Mesodermal cell (in vitro differentiated cells): ENCODE measurements around the gene CLBA1. TPM values are rescaled to one million over a fixed set of nuclear protein-coding genes. Genes with fewer than 3 reads are reported as not detected.

Experiments used
- H3K27ac ChIP-seq: 2 replicates; pipeline ENCODE4 v1.7.0; 2013; ENCODE audit warnings: mild to moderate bottlenecking, low read depth, low read length, moderate library complexity; ENCODE audit not compliant: severe bottlenecking
- H3K36me3 ChIP-seq: 2 replicates; pipeline ENCODE4 v1.7.1; 2013; ENCODE audit warnings: mild to moderate bottlenecking, low read length, moderate library complexity; ENCODE audit not compliant: control insufficient read depth, insufficient read depth
- H3K4me1 ChIP-seq: one replicate; pipeline ENCODE4 v1.7.1; 2013; ENCODE audit warnings: mild to moderate bottlenecking, low read length; ENCODE audit not compliant: insufficient read depth, control insufficient read depth, poor library complexity, severe bottlenecking
- H3K4me3 ChIP-seq: 2 replicates; pipeline ENCODE4 v1.7.0; 2013; ENCODE audit warnings: low read length, control low read depth, mild to moderate bottlenecking; ENCODE audit not compliant: insufficient read depth, poor library complexity, severe bottlenecking; ENCODE audit errors: extremely low read depth
- H3K9me3 ChIP-seq: 2 replicates; pipeline ENCODE4 v1.7.1; 2013; ENCODE audit warnings: mild to moderate bottlenecking, low read length, moderate library complexity; ENCODE audit not compliant: control insufficient read depth
- whole genome bisulfite sequencing, 2 experiments: methylation state at CpG; one replicate each; pipeline ENCODE4 v1.1.5; 2013; ENCODE audit warnings: missing lambda C conversion rate in 2 of 2; ENCODE audit not compliant: insufficient coverage in 2 of 2; 5-methylcytosine and 5-hydroxymethylcytosine counted together
- polyA plus RNA-seq, 2 experiments: library from polyadenylated mRNA; stranded (reverse); fragments of 50-300 nt; gene quantifications; one replicate each; pipeline ENCODE4 v1.2.3, GENCODE V29; 2013

The CLBA1 gene
- 7.3 TPM for polyA plus RNA-seq (2013, experiment 1 of 2)
- polyA plus RNA-seq (2013, experiment 2 of 2): 6.4 TPM

- Histone ChIP-seq H3K4me1 (peaks cover 5% of the 10 kb centered on the region), H3K27ac (peak within 1 kb of the TSS; percentile 16), H3K4me3 (peak within 1 kb of the TSS; percentile 68), H3K9me3 (no peaks in the 10 kb centered on the region), H3K36me3 (no peaks in the 10 kb centered on the region)
- 5 to 6% methylated on average over 68 to 77 of the region's 77 CpGs for WGBS, 2 experiments
These were observed at the start of gene CLBA1 for GRCh38 chr14:104985675-104986486. TSS of gene CLBA1 (plus strand) at chr14:104985788. CDS start at chr14:104986432, 644 bp downstream.

DNA sequence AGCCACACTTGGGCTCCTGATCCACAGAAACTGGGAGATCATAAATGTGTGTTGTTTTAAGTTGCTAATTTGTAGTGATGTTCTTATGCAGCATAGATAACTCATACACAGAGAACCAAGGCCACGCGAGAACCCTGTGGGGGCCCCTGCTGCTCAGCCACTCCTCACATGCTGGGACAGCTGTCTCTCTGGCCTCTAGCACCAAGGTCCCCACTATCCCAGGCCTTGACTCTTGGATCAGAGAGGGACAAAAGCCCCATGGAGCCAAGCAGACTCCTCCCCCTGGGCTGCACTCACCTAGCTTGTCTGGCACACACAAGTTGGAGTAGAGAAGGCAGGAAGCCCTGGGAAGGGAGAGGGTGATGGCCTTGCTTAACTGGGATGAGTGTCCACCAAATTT lies 49.6 kb upstream of the CLBA1 start:
- Histone ChIP-seq H3K9me3 (no peaks in the 10 kb centered on the region), H3K4me1 (peaks cover 3% of the 10 kb centered on the region), H3K4me3 (no peak overlapping the region), H3K36me3 (peaks cover 2% of the 10 kb centered on the region), H3K27ac (no peak overlapping the region)
- 100% methylated on average over 2 of the region's 2 CpGs; no CpG with 5 or more reads in 1 of the 2 experiments for WGBS, 2 experiments

GRCh38 chr14:104936361-104937155 lies 49.0 kb upstream of the CLBA1 start:
- H3K4me3 ChIP-seq: no peak overlapping the region
- H3K36me3 ChIP-seq: peaks cover 3% of the 10 kb centered on the region
- WGBS, 2 experiments: 88 to 95% methylated on average over 4 to 7 of the region's 10 CpGs
- H3K9me3 ChIP-seq: no peaks in the 10 kb centered on the region
- no peak overlapping the region for H3K27ac ChIP-seq
- peaks cover 3% of the 10 kb centered on the region for H3K4me1 ChIP-seq

DNA sequence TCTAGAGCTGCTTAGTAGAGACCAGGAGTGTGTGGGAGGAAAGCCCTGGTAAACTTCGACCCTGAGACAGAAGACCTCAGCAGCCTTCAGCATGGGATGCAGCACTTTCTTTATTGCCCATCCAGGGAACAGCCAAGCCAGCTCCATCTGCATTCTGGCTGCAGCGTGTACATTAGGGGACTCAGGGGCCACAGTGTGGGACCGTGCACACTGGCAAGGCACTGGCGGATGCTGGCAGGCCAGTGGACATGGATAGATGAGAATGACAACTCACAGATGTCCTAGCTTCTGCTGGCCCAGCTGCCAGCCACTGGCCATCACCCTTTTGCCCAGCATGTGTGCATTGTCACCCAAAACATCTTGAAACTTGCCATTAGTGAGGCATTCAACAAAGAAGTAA lies 48.4 kb upstream of the CLBA1 start:
- no peak overlapping the region for H3K27ac ChIP-seq
- 93 to 100% methylated on average over 3 to 4 of the region's 4 CpGs for WGBS, 2 experiments
- no peak overlapping the region for H3K4me3 ChIP-seq
- peaks cover 3% of the 10 kb centered on the region for H3K4me1 ChIP-seq
- H3K9me3 ChIP-seq: no peaks in the 10 kb centered on the region
- H3K36me3 ChIP-seq: peaks cover 6% of the 10 kb centered on the region

- Histone ChIP-seq H3K36me3 (peaks cover 6% of the 10 kb centered on the region), H3K27ac (no peak overlapping the region)
- WGBS, 2 experiments: 84 to 85% methylated on average over 5 to 8 of the region's 11 CpGs
These were observed 47.8 kb upstream of the CLBA1 start for GRCh38 chr14:104937694-104938365.

GRCh38 chr14:104938436-104938835 lies 47.2 kb upstream of the CLBA1 start:
- Histone ChIP-seq H3K27ac (no peak overlapping the region), H3K4me3 (no peak overlapping the region), H3K4me1 (no peaks in the 10 kb centered on the region), H3K9me3 (no peaks in the 10 kb centered on the region), H3K36me3 (peaks cover 6% of the 10 kb centered on the region)
- 94 to 100% methylated on average over 2 of the region's 2 CpGs for WGBS, 2 experiments

More at GRCh38 chr14:104937694-104938365, 47.8 kb upstream of the CLBA1 start:
- Histone ChIP-seq H3K9me3 (no peaks in the 10 kb centered on the region), H3K4me3 (no peak overlapping the region), H3K4me1 (no peaks in the 10 kb centered on the region)

DNA sequence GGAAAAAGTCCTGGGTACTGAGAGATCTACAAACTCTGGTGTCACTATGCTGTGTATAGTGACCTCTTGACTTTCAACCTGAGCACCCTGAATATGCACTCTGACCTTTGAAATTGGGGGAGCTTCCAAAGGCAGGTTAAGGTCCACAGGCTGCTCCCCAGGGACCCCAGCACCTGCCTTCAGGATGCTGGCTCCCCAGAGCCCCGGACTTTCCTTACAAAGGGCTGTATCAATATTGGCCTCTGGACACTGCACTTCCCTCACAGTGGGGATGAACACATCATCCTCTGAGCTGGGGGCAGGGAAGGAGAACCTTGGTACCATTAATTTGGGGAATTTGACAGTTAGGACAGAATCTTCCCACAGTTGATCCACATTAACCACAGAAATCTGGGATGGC lies 46.6 kb upstream of the CLBA1 start:
- Histone ChIP-seq H3K4me1 (no peaks in the 10 kb centered on the region), H3K27ac (no peak overlapping the region), H3K36me3 (peaks cover 6% of the 10 kb centered on the region), H3K9me3 (no peaks in the 10 kb centered on the region), H3K4me3 (no peak overlapping the region)
- 63 to 71% methylated on average over 1 of the region's 1 CpG for WGBS, 2 experiments

- H3K36me3 ChIP-seq: peaks cover 6% of the 10 kb centered on the region
- 62 to 68% methylated on average over 9 of the region's 11 CpGs for WGBS, 2 experiments
- no peaks in the 10 kb centered on the region for H3K9me3 ChIP-seq
- H3K4me3 ChIP-seq: no peak overlapping the region
- no peak overlapping the region for H3K27ac ChIP-seq
- no peaks in the 10 kb centered on the region for H3K4me1 ChIP-seq
These were observed 45.8 kb upstream of the CLBA1 start for GRCh38 chr14:104939666-104940410.

- Histone ChIP-seq H3K4me3 (no peak overlapping the region), H3K4me1 (no peaks in the 10 kb centered on the region), H3K36me3 (peaks cover 6% of the 10 kb centered on the region), H3K27ac (no peak overlapping the region), H3K9me3 (no peaks in the 10 kb centered on the region)
- 80 to 88% methylated on average over 1 to 3 of the region's 3 CpGs for WGBS, 2 experiments
These were observed 45.0 kb upstream of the CLBA1 start for GRCh38 chr14:104940526-104941150.
